ENCODE results near the gene NXF2B. TPM values are rescaled to one million over a fixed set of nuclear protein-coding genes. Genes with fewer than 3 reads are reported as not detected.

Gene NXF2B, protein sequence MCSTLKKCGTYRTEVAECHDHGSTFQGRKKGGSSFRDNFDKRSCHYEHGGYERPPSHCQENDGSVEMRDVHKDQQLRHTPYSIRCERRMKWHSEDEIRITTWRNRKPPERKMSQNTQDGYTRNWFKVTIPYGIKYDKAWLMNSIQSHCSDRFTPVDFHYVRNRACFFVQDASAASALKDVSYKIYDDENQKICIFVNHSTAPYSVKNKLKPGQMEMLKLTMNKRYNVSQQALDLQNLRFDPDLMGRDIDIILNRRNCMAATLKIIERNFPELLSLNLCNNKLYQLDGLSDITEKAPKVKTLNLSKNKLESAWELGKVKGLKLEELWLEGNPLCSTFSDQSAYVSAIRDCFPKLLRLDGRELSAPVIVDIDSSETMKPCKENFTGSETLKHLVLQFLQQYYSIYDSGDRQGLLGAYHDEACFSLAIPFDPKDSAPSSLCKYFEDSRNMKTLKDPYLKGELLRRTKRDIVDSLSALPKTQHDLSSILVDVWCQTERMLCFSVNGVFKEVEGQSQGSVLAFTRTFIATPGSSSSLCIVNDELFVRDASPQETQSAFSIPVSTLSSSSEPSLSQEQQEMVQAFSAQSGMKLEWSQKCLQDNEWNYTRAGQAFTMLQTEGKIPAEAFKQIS
- not detected in 2 replicates for total RNA-seq

GRCh38 chrX:102439908-102440307, at the start of gene NXF2B:
TSS of gene NXF2B (minus strand) at chrX:102440008. CDS start at chrX:102380036, 59,972 bp downstream.

DNA sequence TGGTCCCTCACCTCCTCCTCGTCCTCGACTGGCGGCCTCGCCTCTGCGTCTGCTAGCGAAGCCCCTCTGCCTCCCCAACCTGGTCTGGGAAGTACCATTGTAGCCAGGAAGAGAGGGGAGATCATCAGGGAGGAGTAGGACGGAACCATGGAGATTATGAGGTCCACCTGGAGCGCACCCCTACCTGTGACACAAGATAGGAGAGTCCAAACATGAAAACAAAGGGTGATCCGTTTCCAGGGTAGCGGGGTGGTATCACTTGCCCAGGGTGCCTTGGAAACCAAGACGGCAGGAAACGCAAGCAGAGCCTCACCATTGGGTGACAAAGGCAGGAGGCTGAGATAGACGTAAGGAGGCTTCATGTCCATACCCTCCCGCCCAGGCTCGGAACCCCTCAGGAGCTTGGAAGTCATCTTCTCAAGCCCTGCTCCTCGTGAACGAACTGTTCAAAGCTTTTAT, 32.0 kb upstream of the NXF2B start, which contains the start of gene TCP11X2:
TSS of gene TCP11X2 (minus strand) at position 51 of the 459 bp plus-strand sequence.

Other genes starting within 250 kb of the NXF2B start
- not detected in 2 replicates for gene TCP11X1, start 224.7 kb downstream of the NXF2B start, total RNA-seq
- gene NXF2, start 192.8 kb downstream of the NXF2B start, total RNA-seq, result not detected in 2 replicates
- gene TCP11X2, start 31.8 kb upstream of the NXF2B start, total RNA-seq, result not detected in 2 replicates
- 2.4 and 6.9 TPM in 2 replicates for gene TMSB15A, start 76.7 kb upstream of the NXF2B start, total RNA-seq
- 13.9 and 20.8 TPM in 2 replicates for gene ARMCX5, start 159.5 kb upstream of the NXF2B start, total RNA-seq
- 3.7 and 5.0 TPM in 2 replicates for gene GPRASP1, start 211.5 kb upstream of the NXF2B start, total RNA-seq

Data from smooth muscle cell of the umbilical artery (primary cell).